Activated naive CD8-positive, alpha-beta T cell treated with anti-CD3 and anti-CD28 coated beads, Interleukin-2, amount 50 U/mL, for 16 hours (primary cell): Measurements from ENCODE around the gene AGAP3.

ENCODE experiments used
- DNase-seq: peaks from one replicate; pipeline ENCODE4 v3.0.0-alpha.2; 2020; ENCODE audit warnings: low read depth, low spot score

AGAP3 gene

GRCh38 chr7:151073990-151074389, 12.3 kb upstream of the AGAP3 start:
- DNase-seq, result no peak

- no peak for DNase-seq
These were observed 11.2 kb upstream of the AGAP3 start for GRCh38 chr7:151074817-151075661.

- DNase-seq, result no peak
These were observed 10.7 kb upstream of the AGAP3 start for GRCh38 chr7:151075662-151075971.

- DNase-seq, result no peak
These were observed 10.3 kb upstream of the AGAP3 start for GRCh38 chr7:151075978-151076426.

GRCh38 chr7:151076863-151077704, 9.2 kb upstream of the AGAP3 start:
- DNase-seq, result no peak

GRCh38 chr7:151077705-151078232, 8.5 kb upstream of the AGAP3 start:
- DNase-seq, result no peak

GRCh38 chr7:151078233-151079040, 7.8 kb upstream of the AGAP3 start:
- no peak for DNase-seq

GRCh38 chr7:151079199-151079910, 6.9 kb upstream of the AGAP3 start:
- DNase-seq, result no peak

- no peak for DNase-seq
These were observed 6.2 kb upstream of the AGAP3 start for GRCh38 chr7:151080067-151080521.

- DNase-seq, result peak; percentile 75
These were observed 5.6 kb upstream of the AGAP3 start, which contains the start of gene FASTK for GRCh38 chr7:151080522-151081169. FASTK (minus strand) TSS chr7:151080809; CDS start chr7:151080766, 43 bp downstream.

GRCh38 chr7:151081170-151082101, 4.8 kb upstream of the AGAP3 start:
- no peak for DNase-seq

GRCh38 chr7:151082141-151083070, 3.9 kb upstream of the AGAP3 start:
- no peak for DNase-seq

GRCh38 chr7:151083071-151083823, 3.0 kb upstream of the AGAP3 start, which contains the start of gene TMUB1:
TMUB1 (minus strand) TSS chr7:151083493; CDS start chr7:151082563, 930 bp downstream.
- peak; percentile 64 for DNase-seq

GRCh38 chr7:151083824-151084160, 2.5 kb upstream of the AGAP3 start:
- no peak for DNase-seq

GRCh38 chr7:151085329-151085690, 965 bp upstream of the AGAP3 start:
- no peak for DNase-seq

GRCh38 chr7:151086802-151087244, 548 bp downstream of the AGAP3 start:
- DNase-seq, result no peak
